ACHN (cell line): ENCODE data around the gene P4HA2.

Source experiments
- DNase-seq: peaks from one replicate; pipeline ENCODE4 v3.0.0-alpha.2; 2015
- in situ Hi-C: cut with HindIII; loops from 2 replicates; pipeline ENCODE4 v1.10.0; 2017; ENCODE audit warnings: low sequenced_read_pairs, low pct_ligation_motif_present, low pct_unique_long_range_greater_than_20kb

P4HA2 gene

GRCh38 chr5:132227485-132228240 lies at the start of gene P4HA2:
Gene P4HA2, minus strand, starts transcription at chr5:132227853. Its CDS starts 9,227 bp downstream, at chr5:132218626.
- DNase-seq, result peak; percentile 76
- in situ Hi-C loops, result no loop called here

GRCh38 chr5:132277256-132277655 lies 49.6 kb upstream of the P4HA2 start:
- in situ Hi-C loops, result no loop called here
- DNase-seq, result no peak

- in situ Hi-C loops, result no loop called here
- DNase-seq, result no peak
Observed at GRCh38 chr5:132275367-132276220, 47.9 kb upstream of the P4HA2 start.

- in situ Hi-C loops, result no loop called here
Observed at GRCh38 chr5:132274050-132274792, 46.6 kb upstream of the P4HA2 start.

GRCh38 chr5:132273631-132274030 lies 46.0 kb upstream of the P4HA2 start:
- DNase-seq, result no peak
- in situ Hi-C loops, result no loop called here

More at GRCh38 chr5:132274050-132274792, 46.6 kb upstream of the P4HA2 start:
- DNase-seq, result no peak

- in situ Hi-C loops, result no loop called here
Observed at GRCh38 chr5:132272311-132273210, 44.9 kb upstream of the P4HA2 start.

GRCh38 chr5:132271251-132272246 lies 43.9 kb upstream of the P4HA2 start:
- DNase-seq, result no peak
- in situ Hi-C loops, result no loop called here

More at GRCh38 chr5:132272311-132273210, 44.9 kb upstream of the P4HA2 start:
- DNase-seq, result peak; percentile 43

GRCh38 chr5:132270706-132271105 lies 43.1 kb upstream of the P4HA2 start:
- no peak for DNase-seq
- in situ Hi-C loops, result no loop called here

- DNase-seq, result no peak
- in situ Hi-C loops, result no loop called here
Observed at GRCh38 chr5:132270335-132270665, 42.6 kb upstream of the P4HA2 start.

- in situ Hi-C loops, result no loop called here
- no peak for DNase-seq
Observed at GRCh38 chr5:132269635-132270334, 42.1 kb upstream of the P4HA2 start.

GRCh38 chr5:132268769-132269551 lies 41.3 kb upstream of the P4HA2 start:
- DNase-seq, result peak; percentile 27
- in situ Hi-C loops, result no loop called here

- in situ Hi-C loops, result no loop called here
- DNase-seq, result no peak
Observed at GRCh38 chr5:132267931-132268768, 40.5 kb upstream of the P4HA2 start.

- no peak for DNase-seq
- in situ Hi-C loops, result no loop called here
Observed at GRCh38 chr5:132267166-132267739, 39.6 kb upstream of the P4HA2 start.

GRCh38 chr5:132266836-132267160 lies 39.1 kb upstream of the P4HA2 start:
- no peak for DNase-seq

More at GRCh38 chr5:132266836-132267160, 39.1 kb upstream of the P4HA2 start:
- in situ Hi-C loops, result no loop called here
